ENCODE results near the gene ZNF318.

Gene ZNF318

DNA sequence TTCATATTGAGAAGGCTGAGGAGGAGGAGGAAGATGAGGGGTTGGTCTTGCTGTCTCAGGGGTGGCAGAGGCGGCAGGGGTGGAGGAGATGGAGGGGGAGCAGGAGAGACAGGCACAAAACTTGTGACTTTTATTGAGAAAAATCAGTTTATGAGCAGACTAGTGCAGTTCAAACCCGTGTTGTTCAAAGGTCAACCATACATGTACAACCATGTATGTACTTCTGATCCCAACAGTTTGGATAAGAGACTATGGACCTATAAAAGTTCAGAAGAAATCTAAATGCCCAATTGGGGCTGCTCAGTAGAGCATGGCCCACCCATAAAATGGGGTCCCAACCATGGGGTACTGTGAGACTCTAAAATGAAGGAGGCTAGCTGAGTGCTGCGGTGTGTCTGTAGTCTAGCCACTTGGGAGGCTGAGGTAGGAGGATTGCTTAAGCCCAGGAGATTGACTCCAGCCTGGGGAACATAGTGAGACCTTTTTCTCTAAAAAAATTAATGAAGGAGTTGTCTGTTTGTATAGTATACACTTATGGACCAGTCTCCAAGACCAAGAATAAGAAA is 79.0 kb downstream of the ZNF318 start:
- H3F3A ChIP-seq (ENCODE audit: control insufficient read depth, insufficient read depth) = no peaks in the 10 kb centered on the region

DNA sequence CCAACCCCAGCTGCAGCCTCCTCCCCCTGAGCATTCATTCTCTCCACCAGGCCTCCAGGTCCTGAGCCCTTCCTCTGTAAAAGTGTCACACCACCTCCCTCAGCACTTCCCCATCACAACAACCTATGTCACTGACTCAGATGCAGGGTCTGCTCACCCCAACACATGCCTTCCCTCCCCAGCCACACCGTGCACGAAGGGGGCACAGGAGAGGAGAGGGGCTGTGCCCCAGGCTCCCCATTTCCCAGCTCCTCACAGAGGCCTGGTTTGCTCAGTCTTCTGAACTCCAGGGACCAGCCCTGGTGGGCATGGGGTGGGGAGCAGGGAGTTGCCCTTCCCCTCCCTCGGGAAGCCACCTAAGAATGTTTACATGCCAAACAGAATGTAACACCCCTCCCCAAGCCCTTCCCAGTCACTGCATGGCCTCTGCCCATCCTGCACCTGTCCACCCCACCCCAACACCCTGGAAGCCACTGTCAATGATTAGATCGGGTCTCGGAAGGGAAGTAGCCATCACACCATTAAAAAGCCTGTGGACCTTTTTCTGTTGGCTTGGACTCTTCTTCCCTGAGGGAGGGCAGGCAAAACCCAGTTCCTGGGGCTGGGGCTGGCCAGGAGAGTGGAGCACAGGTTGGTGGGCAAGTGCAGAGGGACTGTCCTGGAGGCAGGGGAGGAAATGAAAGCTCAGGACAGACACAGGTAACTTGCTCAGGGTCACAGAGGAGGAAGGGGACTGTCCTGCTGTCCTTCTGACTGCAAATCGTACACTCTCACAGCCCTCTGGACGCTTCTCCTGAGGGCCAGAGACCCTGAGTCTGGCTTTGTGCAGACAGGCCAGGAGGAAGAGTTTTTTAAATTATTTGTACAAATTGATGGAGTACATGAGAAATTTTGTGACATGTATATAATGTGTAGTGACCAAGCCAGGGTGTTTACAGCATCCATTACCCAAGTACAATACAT is 81.4 kb downstream of the ZNF318 start:
- Histone ChIP-seq H3K27ac (ENCODE audit: low read depth, low read length) (no peak overlapping the region), H3K9me2 (replicated peaks; ENCODE audit: control insufficient read depth, low read length) (no peaks in the 10 kb centered on the region), H3K27me3 (ENCODE audit: control insufficient read depth, low read length) (no peaks in the 10 kb centered on the region), H3F3A (ENCODE audit: control insufficient read depth, insufficient read depth) (no peaks in the 10 kb centered on the region), H3K4me3 (ENCODE audit: low read length) (no peak overlapping the region), H3K9me3 (ENCODE audit: control insufficient read depth, insufficient read depth, low read length) (no peaks in the 10 kb centered on the region), H4K20me1 (ENCODE audit: control insufficient read depth, insufficient read depth, low read depth, low read length) (no peaks in the 10 kb centered on the region), H3K79me2 (ENCODE audit: control insufficient read depth, low read length) (no peaks in the 10 kb centered on the region), H3K4me1 (ENCODE audit: control insufficient read depth, low read length) (peaks cover 9% of the 10 kb centered on the region), H3K36me3 (ENCODE audit: control insufficient read depth, low read length) (no peaks in the 10 kb centered on the region), H3K4me2 (ENCODE audit: low read length) (no peak overlapping the region)
- TF ChIP-seq, protein P1, sequence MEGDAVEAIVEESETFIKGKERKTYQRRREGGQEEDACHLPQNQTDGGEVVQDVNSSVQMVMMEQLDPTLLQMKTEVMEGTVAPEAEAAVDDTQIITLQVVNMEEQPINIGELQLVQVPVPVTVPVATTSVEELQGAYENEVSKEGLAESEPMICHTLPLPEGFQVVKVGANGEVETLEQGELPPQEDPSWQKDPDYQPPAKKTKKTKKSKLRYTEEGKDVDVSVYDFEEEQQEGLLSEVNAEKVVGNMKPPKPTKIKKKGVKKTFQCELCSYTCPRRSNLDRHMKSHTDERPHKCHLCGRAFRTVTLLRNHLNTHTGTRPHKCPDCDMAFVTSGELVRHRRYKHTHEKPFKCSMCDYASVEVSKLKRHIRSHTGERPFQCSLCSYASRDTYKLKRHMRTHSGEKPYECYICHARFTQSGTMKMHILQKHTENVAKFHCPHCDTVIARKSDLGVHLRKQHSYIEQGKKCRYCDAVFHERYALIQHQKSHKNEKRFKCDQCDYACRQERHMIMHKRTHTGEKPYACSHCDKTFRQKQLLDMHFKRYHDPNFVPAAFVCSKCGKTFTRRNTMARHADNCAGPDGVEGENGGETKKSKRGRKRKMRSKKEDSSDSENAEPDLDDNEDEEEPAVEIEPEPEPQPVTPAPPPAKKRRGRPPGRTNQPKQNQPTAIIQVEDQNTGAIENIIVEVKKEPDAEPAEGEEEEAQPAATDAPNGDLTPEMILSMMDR (IDR thresholded peaks at IDR 0.05; ENCODE audit: low read depth, low read length, poor library complexity, severe bottlenecking) = no peak
- TF ChIP-seq EZH2phosphoT487 (IDR thresholded peaks at IDR 0.05; ENCODE audit: borderline replicate concordance, low read length) = no peak

More for the DNA sequence above, 79.0 kb downstream of the ZNF318 start:
- no peaks in the 10 kb centered on the region for H3K9me2 ChIP-seq (replicated peaks; ENCODE audit: control insufficient read depth, low read length)
- H3K4me1 ChIP-seq (ENCODE audit: control insufficient read depth, low read length) = peaks cover 3% of the 10 kb centered on the region; the same call in 1 of the 2 replicates
- no peaks in the 10 kb centered on the region for H3K27me3 ChIP-seq (ENCODE audit: control insufficient read depth, low read length)
- H3K4me3 ChIP-seq (ENCODE audit: low read length) = no peak overlapping the region
- H3K27ac ChIP-seq (ENCODE audit: low read depth, low read length) = no peak overlapping the region
- H4K20me1 ChIP-seq (ENCODE audit: control insufficient read depth, insufficient read depth, low read depth, low read length) = no peaks in the 10 kb centered on the region
- TF ChIP-seq EZH2phosphoT487 (IDR thresholded peaks at IDR 0.05; ENCODE audit: borderline replicate concordance, low read length) = no peak
- TF ChIP-seq, protein P1 (IDR thresholded peaks at IDR 0.05; ENCODE audit: low read depth, low read length, poor library complexity, severe bottlenecking) = no peak
- H3K36me3 ChIP-seq (ENCODE audit: control insufficient read depth, low read length) = no peaks in the 10 kb centered on the region
- no peaks in the 10 kb centered on the region for H3K79me2 ChIP-seq (ENCODE audit: control insufficient read depth, low read length)
- H3K4me2 ChIP-seq (ENCODE audit: low read length) = no peak overlapping the region
- no peaks in the 10 kb centered on the region for H3K9me3 ChIP-seq (ENCODE audit: control insufficient read depth, insufficient read depth, low read length)

DNA sequence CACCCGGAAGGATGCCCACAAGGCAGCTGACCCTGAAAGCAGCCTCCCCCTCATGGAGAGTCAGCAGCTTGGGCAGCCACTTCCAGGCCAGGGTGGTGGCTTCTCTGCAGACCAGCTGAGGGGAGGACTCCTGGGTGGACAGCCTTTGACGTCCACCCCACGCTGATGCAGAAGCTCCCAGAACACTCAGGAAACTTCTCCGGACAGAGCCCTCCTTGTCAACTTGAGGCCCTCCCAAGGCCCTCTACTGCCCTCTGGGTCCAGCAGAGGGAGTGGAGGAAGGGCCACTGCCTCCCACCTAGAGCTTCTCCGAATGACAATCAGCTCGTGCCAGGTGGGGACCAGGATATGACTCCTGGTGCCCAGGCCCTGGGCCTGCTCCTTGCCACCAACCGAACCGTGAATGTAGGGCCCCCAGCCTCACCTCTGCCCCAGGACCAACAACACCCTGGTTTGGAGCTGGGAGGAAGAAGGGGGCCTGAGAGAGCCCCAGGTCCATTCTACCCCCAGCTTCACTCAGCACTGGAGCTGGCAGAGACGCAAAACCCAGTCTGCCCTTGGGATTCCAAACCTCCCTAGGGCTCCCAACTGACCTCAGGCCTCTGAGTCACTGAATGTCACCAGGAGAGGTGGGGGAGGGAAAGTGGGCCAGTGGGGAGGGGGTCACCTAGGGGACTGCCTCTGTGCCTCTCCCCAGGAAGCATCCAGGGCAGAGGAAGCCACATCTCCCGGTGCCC is 82.3 kb downstream of the ZNF318 start:
- no peak for TF ChIP-seq EZH2phosphoT487 (IDR thresholded peaks at IDR 0.05; ENCODE audit: borderline replicate concordance, low read length)
- TF ChIP-seq, protein P1 (IDR thresholded peaks at IDR 0.05; ENCODE audit: low read depth, low read length, poor library complexity, severe bottlenecking) = no peak
- H4K20me1 ChIP-seq (ENCODE audit: control insufficient read depth, insufficient read depth, low read depth, low read length) = no peaks in the 10 kb centered on the region
- H3K27me3 ChIP-seq (ENCODE audit: control insufficient read depth, low read length) = no peaks in the 10 kb centered on the region
- H3K4me2 ChIP-seq (ENCODE audit: low read length) = no peak overlapping the region
- no peak overlapping the region for H3K27ac ChIP-seq (ENCODE audit: low read depth, low read length)
- H3K9me2 ChIP-seq (replicated peaks; ENCODE audit: control insufficient read depth, low read length) = no peaks in the 10 kb centered on the region
- no peaks in the 10 kb centered on the region for H3K9me3 ChIP-seq (ENCODE audit: control insufficient read depth, insufficient read depth, low read length)
- no peak overlapping the region for H3K4me3 ChIP-seq (ENCODE audit: low read length)
- peaks cover 17% of the 10 kb centered on the region for H3K4me1 ChIP-seq (ENCODE audit: control insufficient read depth, low read length)
- no peaks in the 10 kb centered on the region for H3K36me3 ChIP-seq (ENCODE audit: control insufficient read depth, low read length)
- no peaks in the 10 kb centered on the region for H3K79me2 ChIP-seq (ENCODE audit: control insufficient read depth, low read length)
- no peaks in the 10 kb centered on the region for H3F3A ChIP-seq (ENCODE audit: control insufficient read depth, insufficient read depth)
